GM12873 (cell line): ENCODE data around the gene SLC25A28.

Experiments
- CTCF ChIP-seq: IDR thresholded peaks from 2 replicates; pipeline ENCODE4 v1.5.1; 2012; ENCODE audit warnings: low read depth, mild to moderate bottlenecking, moderate library complexity, low read length, control low read depth; ENCODE audit not compliant: insufficient read depth; ENCODE audit errors: missing control alignments

The SLC25A28 gene

GRCh38 chr10:99623919-99624318, 3.7 kb upstream of the SLC25A28 start:
- TF ChIP-seq CTCF, result no peak

GRCh38 chr10:99621454-99622251, 1.4 kb upstream of the SLC25A28 start:
- no peak for TF ChIP-seq CTCF

- no peak for TF ChIP-seq CTCF
Measured at GRCh38 chr10:99620711-99621453, 643 bp upstream of the SLC25A28 start.

GRCh38 chr10:99619090-99619800, 994 bp downstream of the SLC25A28 start:
- no peak for TF ChIP-seq CTCF

- TF ChIP-seq CTCF, result no peak
Measured at GRCh38 chr10:99617696-99618095, 2.5 kb downstream of the SLC25A28 start.

- no peak for TF ChIP-seq CTCF
Measured at GRCh38 chr10:99615426-99615825, 4.8 kb downstream of the SLC25A28 start.
